Inflammatory macrophage (primary cell): Measurements from ENCODE around the gene VPS37D.
A peak's percentile ranks its signal among the peaks of the same experiment; 100 is the strongest.
"Not testable (repeated sequence)": the region's sequence is repeated elsewhere in the genome, so short reads cannot be mapped to it uniquely, and the experiment has no call there.

Experiments
- DNase-seq, 2 donors: peaks; one replicate each; pipeline ENCODE4 v3.0.0-alpha.2; 2020 to 2022
- total RNA-seq, 18 experiments: gene quantifications; one replicate each; lab custom pipeline; 2026; ENCODE audit warnings: mixed read lengths in 6 of 18, inconsistent platforms in 2 of 18; lab: John Stamatoyannopoulos, UW

The VPS37D gene, protein sequence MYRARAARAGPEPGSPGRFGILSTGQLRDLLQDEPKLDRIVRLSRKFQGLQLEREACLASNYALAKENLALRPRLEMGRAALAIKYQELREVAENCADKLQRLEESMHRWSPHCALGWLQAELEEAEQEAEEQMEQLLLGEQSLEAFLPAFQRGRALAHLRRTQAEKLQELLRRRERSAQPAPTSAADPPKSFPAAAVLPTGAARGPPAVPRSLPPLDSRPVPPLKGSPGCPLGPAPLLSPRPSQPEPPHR
- 0 to 0.18 (median 0.02) reads per million in 18 experiments for total RNA-seq

DNA sequence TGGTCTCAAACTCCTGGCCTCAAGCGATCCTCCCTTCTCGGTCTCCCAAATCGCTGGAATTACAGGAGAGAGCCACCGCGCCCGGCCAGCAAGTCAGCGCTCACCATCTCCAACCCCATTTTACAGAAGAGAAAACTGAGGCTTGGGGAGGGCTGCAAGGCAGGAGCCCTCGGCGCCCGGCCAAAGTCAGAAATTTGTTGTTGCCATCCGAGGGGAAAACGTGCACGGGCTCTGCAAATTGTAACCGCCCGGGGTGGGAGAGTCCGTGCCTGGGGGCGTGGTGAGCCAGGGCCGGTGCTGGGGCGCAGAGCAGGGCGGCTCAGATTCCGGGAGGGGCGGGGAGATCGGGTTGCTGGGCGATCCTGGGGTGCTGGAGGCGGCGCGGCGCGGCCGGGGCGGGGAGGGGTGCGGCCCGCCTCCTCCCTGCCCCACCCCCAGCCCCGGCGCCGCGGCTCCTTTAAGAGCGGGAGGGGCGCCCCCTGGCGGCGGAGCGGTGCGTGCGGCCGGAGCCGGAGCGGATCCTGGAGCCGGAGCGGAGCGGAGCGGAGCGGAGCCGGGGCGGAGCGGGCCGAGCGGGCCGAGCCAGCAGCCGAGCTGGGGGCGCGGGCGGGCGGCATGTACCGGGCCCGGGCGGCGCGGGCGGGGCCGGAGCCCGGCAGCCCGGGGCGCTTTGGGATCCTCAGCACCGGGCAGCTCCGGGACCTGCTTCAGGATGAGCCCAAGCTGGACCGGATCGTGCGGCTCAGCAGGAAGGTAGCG is at the start of gene VPS37D:
VPS37D (plus strand) TSS at position 488 of the 759 bp plus-strand sequence; CDS start at position 616, 128 bp downstream.
- peak; percentile 86 to 88 for DNase-seq

- DNase-seq: no peak
These were observed 49.1 kb upstream of the VPS37D start for GRCh38 chr7:73618538-73618937.

DNA sequence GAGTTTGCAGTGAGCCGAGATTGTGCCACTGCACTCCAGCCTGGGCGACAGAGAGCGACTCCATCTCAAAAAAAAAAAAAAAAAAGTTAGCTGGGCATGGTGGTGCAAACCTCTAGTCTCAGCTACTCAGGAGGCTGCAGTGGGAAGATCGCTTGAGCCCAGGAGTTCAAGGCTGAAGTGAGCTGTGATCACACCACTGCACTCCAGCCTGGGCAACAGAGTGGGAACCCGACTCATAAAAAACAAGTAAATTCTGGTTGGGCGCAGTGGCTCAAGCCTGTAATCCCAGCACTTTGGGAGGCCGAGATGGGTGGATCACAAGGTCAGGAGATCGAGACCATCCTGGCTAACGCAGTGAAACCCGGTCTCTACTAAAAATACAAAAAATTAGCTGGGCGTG is 48.2 kb upstream of the VPS37D start:
- not testable (repeated sequence) for DNase-seq

DNA sequence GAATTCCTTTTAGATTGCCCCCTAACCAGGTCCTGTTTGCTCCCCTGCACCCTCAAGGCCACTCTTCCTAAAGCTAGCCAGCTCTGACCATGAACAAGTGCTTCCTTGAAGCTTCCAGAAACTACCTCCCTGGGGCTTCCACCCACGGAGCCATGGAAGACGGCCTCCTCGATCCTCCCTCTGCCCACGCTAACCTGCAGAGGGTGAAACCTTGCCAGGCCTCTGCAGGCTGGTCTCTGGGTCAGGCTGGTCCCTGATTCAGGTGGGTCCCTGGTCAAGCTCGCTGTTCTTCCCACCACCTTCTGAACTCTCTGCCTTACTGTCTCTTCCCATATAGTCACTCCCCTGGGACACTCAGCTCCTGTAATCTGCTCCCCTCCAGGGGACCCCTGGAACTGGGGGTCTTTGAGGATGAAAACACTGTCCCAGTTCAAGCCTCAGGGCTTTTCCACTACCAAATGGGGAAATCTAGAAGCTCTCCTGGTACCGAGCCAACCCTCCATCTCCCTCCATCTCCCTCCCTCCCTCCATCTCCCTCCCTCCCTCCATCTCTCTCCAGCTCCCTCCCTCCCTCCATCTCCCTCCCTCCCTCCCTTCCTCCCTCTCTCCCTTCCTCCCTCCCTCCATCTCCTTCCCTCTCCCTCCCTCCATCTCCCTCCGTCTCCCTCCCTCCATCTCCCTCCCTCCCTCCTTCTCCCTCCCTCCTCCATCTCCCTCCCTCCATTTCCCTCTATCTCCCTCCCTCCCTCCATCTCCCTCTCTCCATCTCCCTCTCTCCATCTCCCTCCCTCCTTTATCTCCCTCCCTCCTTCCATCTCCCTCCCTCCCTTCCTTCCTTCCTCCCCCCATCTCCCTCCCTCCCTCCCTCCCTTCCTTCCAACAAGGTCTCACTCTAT is 46.2 kb upstream of the VPS37D start:
- DNase-seq: no peak

- no peak for DNase-seq
These were observed 45.1 kb upstream of the VPS37D start for GRCh38 chr7:73622527-73622908.

- DNase-seq: no peak
These were observed 44.5 kb upstream of the VPS37D start for GRCh38 chr7:73622909-73623797.

- DNase-seq: peak; percentile 66 to 79
These were observed 43.6 kb upstream of the VPS37D start, which contains the start of gene MLXIPL for GRCh38 chr7:73623798-73624668. Gene MLXIPL, minus strand, starts transcription at chr7:73624522. Its CDS starts 30 bp downstream, at chr7:73624492.

GRCh38 chr7:73624669-73625001 is 43.0 kb upstream of the VPS37D start:
- no peak for DNase-seq

DNA sequence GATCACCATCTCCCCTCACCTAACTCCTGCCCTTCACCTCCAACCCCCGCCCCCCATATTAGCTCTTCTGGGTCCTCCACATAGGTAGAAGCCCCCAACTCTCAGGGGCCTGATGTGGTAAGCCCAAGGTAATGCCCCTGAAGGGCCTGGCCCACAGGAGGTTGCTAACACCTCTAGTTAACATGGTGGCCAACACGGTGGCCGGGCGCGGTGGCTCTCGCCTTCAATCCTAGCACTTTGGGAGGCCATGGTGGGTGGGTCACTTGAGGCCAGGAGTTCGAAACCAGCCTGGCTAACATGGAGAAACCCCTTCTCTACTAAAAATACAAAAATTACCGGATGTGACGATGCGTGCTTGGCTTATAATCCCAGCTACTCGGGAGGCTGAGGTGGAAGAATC is 42.4 kb upstream of the VPS37D start:
- DNase-seq: no peak

DNA sequence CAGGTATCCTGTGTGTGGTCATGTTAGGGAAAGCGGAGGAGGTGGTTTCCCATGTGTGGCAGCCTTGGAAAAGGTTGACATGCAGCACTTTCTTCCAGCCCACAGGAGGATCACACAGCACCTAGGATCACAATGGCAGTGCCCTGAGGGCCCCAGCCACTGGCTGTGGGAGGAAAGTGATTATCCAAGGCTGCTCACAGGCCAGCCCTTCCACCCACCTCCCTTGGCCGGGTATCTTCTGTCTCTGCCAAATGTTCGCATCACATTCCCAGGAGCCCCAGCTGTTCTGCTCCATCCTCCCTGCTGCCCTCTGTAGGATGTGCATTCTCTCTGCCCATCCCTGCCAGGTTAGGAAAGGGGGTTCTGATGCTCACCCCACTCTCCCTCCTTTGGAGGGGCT is 40.8 kb upstream of the VPS37D start:
- no peak for DNase-seq

DNA sequence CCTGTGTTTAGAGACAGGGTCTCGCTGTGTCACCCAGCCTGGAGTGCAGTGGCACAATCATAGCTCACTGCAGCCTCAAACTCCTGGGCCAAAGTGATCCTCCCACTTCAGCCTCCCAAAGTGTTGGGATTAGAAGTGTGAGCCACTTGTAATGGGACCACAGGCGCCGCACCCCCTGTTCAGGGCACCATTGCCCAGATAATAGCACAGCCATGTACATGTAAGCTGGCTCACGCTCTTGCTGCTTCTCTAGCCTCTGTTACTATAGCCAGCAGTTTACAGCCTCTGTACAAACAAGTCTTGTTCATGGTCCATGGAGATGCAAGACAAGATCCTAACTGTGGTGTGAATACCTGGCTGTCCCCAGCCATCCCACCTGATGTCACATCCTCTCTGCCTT is 39.1 kb upstream of the VPS37D start:
- no peak for DNase-seq

DNA sequence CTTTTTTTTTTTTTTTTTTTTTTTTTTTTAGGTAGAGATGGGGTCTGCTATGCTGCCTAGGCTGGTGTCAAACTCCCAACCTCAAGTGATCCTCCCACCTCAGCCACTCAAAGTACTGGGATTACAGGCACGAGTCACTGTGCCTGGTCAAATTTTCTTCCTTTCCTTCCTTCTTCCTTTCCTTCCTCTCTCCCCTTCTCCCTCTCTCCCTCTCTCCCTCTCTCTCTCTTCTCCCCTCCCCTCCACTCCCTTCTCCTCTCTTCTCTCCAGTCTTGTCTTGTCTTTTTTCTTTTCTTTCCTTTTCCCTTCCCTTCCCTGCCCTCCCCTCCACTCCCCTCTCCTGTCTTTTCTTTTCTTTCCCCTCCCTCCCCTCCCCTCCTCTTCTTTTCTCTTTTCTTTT is 36.1 kb upstream of the VPS37D start:
- DNase-seq: no peak

DNA sequence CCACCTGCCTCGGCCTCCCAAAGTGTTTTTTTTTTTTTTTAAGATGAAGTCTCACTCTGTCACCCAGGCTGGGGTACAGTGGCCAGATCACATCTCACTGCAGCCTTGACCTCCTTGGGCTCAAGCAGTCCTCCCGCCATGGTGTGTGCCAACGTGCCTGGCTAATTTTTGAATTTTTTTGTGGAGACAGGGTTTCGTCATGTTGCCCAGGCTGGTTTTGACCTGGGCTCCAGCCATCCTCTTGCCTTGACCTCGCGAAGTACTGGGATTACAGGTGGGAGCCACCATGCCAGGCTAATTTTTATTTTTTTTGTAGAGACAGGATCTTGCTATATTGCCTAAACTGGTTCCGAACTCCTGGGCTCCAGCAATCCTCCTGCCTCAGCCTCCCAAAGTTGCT is 34.3 kb upstream of the VPS37D start:
- DNase-seq: no peak

DNA sequence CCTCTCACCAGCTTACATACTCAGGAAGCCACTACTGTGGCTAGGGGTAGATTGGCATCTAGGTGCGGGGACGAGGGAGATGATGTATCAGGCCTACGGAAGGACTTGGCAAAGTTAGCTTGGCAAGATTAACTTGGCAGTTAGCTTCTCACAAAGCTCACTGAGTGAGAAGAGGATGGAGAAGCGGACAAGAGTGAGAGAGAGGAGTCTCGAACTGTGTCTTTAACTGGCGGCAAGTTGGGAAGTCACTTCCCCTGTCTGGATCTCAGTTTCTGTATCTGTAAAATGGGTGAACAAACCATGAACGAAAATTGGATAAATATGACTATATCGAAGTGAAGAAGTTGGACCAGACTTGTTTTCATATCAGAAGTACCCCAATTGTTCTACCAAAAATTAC is 33.8 kb upstream of the VPS37D start:
- DNase-seq: no peak

- DNase-seq: no peak
These were observed 32.0 kb upstream of the VPS37D start for GRCh38 chr7:73635428-73636200.

DNA sequence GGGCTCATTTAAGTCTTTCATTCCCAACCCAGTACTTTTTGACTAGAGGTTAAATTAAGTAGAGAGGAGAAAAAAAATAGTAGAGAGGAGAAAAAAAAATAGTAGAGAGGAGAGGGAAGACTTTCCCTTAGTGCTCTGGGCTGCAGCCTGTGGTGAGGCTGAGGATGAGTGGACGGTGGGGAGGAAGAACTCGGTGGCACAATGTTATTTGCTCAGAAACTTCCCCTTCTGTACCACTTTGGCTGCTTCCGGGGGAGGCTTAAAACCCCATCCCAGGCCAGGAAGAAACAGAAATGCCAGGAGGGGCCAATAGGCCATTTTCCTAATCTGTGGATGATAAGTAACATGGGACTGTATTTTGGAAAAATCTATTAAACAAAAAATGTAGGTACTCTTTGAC is 28.7 kb upstream of the VPS37D start:
- DNase-seq: peak in 1 of 2 donors; percentile 40

GRCh38 chr7:73642834-73643233 is 24.8 kb upstream of the VPS37D start:
- DNase-seq: no peak

- DNase-seq: no peak
These were observed 22.8 kb upstream of the VPS37D start for GRCh38 chr7:73644688-73645286.

- peak; percentile 53 to 57 for DNase-seq
These were observed 21.9 kb upstream of the VPS37D start for GRCh38 chr7:73645643-73646174.
